MCF 10A (cell line): Measurements from ENCODE around the gene SMKR1. TPM values are rescaled to one million over a fixed set of nuclear protein-coding genes. Genes with fewer than 3 reads are reported as not detected.
A peak's percentile ranks its signal among the peaks of the same experiment; 100 is the strongest.

Experiments used
- BruUV-seq: library from RNA; stranded (reverse); fragments of 400-500 nt; replicated peaks from 2 replicates; lab custom pipeline; 2021; lab: Mats Ljungman, UMichigan
- CTCF ChIA-PET: fragments of 300-600 bp; sonication (Branson Sonifier 250); formaldehyde crosslinking; extraction: SDS; loops from one replicate; lab custom pipeline; 2021; ENCODE audit warnings: antibody characterized with exemption, inconsistent platforms; lab: Yijun Ruan, JAX
- POLR2A ChIA-PET: fragments of 300-600, 350-650 bp; sonication (Branson Sonifier 250); formaldehyde crosslinking; extraction: SDS; loops from one replicate; lab custom pipeline; 2020; ENCODE audit warnings: antibody characterized with exemption, inconsistent platforms; lab: Yijun Ruan, JAX
- DNase-seq: peaks from one replicate; pipeline ENCODE4 v3.0.0-alpha.2; 2018; ENCODE audit not compliant: unreplicated experiment
- H3K27ac Mint-ChIP-seq: one replicate; pipeline ENCODE4 v1.8.0; 2022; ENCODE audit warnings: mild to moderate bottlenecking, low read depth, mixed read lengths; ENCODE audit not compliant: unreplicated experiment
- H3K27me3 Mint-ChIP-seq: one replicate; pipeline ENCODE4 v1.8.0; 2022; ENCODE audit warnings: mixed read lengths; ENCODE audit not compliant: insufficient read depth, unreplicated experiment
- H3K36me3 Mint-ChIP-seq: one replicate; pipeline ENCODE4 v1.8.0; 2022; ENCODE audit warnings: mild to moderate bottlenecking, moderate library complexity, mixed read lengths; ENCODE audit not compliant: insufficient read depth, unreplicated experiment
- H3K4me1 Mint-ChIP-seq: one replicate; pipeline ENCODE4 v1.8.0; 2022; ENCODE audit warnings: mixed read lengths; ENCODE audit not compliant: insufficient read depth, unreplicated experiment
- H3K4me3 Mint-ChIP-seq: one replicate; pipeline ENCODE4 v1.8.0; 2022; ENCODE audit warnings: mild to moderate bottlenecking, moderate library complexity, mixed read lengths; ENCODE audit not compliant: unreplicated experiment
- H3K9me3 Mint-ChIP-seq: one replicate; pipeline ENCODE4 v1.8.0; 2022; ENCODE audit warnings: mixed read lengths; ENCODE audit not compliant: unreplicated experiment
- CTCF ChIP-seq: fragments of 200-600 bp; IDR thresholded peaks from one replicate; pipeline ENCODE4 v1.8.0; 2022; ENCODE audit warnings: antibody characterized with exemption, mild to moderate bottlenecking; ENCODE audit not compliant: unreplicated experiment
- intact Hi-C: fragments of 100-400 bp; cut with micrococcal nuclease; formaldehyde crosslinking; loops from 2 replicates; pipeline ENCODE4 v1.14.1; 2022
- total RNA-seq: library from RNA; stranded (reverse); gene quantifications from 2 replicates; pipeline ENCODE4 v1.2.3, GENCODE V29; 2022

SMKR1 gene
- total RNA-seq, 1 experiment from 2014 or later: 12.4 TPM

- intact Hi-C loops: no loop called here
- CTCF ChIA-PET: interaction anchor here (0.6 to 0.7 kb wide), 2 partner anchors 10 to 82 kb away, joined by 3 read pairs; no protein-coding TSS in a partner anchor
- no peaks in the 10 kb centered on the region for H3K36me3 Mint-ChIP-seq
- DNase-seq: peak; percentile 40
- POLR2A ChIA-PET: interaction anchor here (0.6 kb wide), 1 partner anchor 443 kb away, joined by 3 read pairs; no protein-coding TSS in a partner anchor
- BruUV-seq: no TSS peak
- H3K9me3 Mint-ChIP-seq: no peaks in the 10 kb centered on the region
- peak overlapping the region; percentile 15 for H3K4me3 Mint-ChIP-seq
- no peak for TF ChIP-seq CTCF
- H3K27ac Mint-ChIP-seq: no peak overlapping the region
- H3K27me3 Mint-ChIP-seq: peaks cover 10% of the 10 kb centered on the region
- H3K4me1 Mint-ChIP-seq: no peaks in the 10 kb centered on the region
Measured at GRCh38 chr7:129553899-129554461, 51.6 kb downstream of the SMKR1 start.

- Mint-ChIP-seq H3K9me3 (no peaks in the 10 kb centered on the region), H3K36me3 (no peaks in the 10 kb centered on the region), H3K4me1 (no peaks in the 10 kb centered on the region), H3K27ac (no peak overlapping the region), H3K27me3 (peaks cover 10% of the 10 kb centered on the region), H3K4me3 (no peak overlapping the region)
- CTCF ChIA-PET: interaction anchor here (0.6 to 0.7 kb wide), 3 partner anchors 9 to 1261 kb away, joined by 3 to 4 read pairs (median 3); no protein-coding TSS in a partner anchor
- no peak for TF ChIP-seq CTCF
- no peak for DNase-seq
- POLR2A ChIA-PET: no interaction called here
- BruUV-seq: no TSS peak
- intact Hi-C loops: no loop called here
Measured at GRCh38 chr7:129556607-129557133, 54.3 kb downstream of the SMKR1 start.

- intact Hi-C loops: no loop called here
- POLR2A ChIA-PET: no interaction called here
Measured at GRCh38 chr7:129557686-129558481, 55.6 kb downstream of the SMKR1 start.

More at GRCh38 chr7:129557686-129558481, 55.6 kb downstream of the SMKR1 start:
- no peak for DNase-seq
- no TSS peak for BruUV-seq
- H3K4me3 Mint-ChIP-seq: no peak overlapping the region
- CTCF ChIA-PET: interaction anchor here (0.6 kb wide), 2 partner anchors 29 to 52 kb away, joined by 3 to 4 read pairs; no protein-coding TSS in a partner anchor
- peaks cover 10% of the 10 kb centered on the region for H3K27me3 Mint-ChIP-seq
- H3K9me3 Mint-ChIP-seq: no peaks in the 10 kb centered on the region
- TF ChIP-seq CTCF: no peak
- no peaks in the 10 kb centered on the region for H3K36me3 Mint-ChIP-seq
- no peak overlapping the region for H3K27ac Mint-ChIP-seq
- H3K4me1 Mint-ChIP-seq: no peaks in the 10 kb centered on the region
